ENCODE data around the gene TEX22. TPM values are rescaled to one million over a fixed set of nuclear protein-coding genes. Genes with fewer than 3 reads are reported as not detected.

The TEX22 gene, protein sequence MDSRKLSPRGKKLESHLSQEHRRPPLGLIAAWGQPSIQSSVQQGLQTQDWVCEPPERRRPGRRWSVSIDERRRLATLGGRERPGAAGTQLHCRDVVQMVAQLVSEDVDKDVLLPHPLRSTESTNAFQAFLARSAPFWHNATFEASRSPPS
- total RNA-seq, result 0.07 TPM in 1 of 2 replicates, not detected in the other

DNA sequence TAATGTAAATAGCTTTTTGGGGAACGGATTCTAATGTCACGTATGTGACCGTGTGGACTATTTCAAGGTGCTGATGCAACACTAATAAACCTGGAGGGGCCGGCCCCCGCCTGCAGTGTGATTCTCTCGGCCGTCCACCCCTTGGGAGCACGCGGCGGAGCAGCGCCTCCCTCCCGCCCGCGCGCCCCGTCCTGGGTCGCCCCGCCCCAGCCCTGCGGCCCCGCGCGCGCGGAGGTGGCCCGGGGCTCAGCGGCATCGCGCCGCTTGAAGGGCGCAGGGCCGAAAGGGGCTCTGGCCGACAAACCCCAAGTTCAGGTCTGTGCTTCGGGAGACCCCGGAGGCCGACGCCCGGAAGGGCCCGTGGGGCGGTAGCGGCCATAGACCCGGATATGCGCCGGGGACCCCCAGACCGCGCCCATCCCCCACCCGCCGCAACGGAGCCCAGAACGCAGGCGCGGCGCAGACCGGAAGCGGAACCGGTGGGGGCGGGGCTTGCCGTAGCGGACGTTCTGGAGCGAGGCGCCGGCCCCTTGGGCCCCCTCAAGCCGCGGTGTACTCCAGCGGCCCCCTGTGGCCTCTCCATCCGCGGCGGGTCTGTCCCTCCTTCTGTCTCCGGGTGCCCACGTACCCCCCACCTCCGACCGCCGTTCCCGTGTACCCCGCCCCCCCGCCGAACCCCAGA, at the start of gene TEX22:
TEX22 (plus strand) TSS at position 495 of the 682 bp plus-strand sequence. CDS start 803 bp downstream, outside the sequence.

DNA sequence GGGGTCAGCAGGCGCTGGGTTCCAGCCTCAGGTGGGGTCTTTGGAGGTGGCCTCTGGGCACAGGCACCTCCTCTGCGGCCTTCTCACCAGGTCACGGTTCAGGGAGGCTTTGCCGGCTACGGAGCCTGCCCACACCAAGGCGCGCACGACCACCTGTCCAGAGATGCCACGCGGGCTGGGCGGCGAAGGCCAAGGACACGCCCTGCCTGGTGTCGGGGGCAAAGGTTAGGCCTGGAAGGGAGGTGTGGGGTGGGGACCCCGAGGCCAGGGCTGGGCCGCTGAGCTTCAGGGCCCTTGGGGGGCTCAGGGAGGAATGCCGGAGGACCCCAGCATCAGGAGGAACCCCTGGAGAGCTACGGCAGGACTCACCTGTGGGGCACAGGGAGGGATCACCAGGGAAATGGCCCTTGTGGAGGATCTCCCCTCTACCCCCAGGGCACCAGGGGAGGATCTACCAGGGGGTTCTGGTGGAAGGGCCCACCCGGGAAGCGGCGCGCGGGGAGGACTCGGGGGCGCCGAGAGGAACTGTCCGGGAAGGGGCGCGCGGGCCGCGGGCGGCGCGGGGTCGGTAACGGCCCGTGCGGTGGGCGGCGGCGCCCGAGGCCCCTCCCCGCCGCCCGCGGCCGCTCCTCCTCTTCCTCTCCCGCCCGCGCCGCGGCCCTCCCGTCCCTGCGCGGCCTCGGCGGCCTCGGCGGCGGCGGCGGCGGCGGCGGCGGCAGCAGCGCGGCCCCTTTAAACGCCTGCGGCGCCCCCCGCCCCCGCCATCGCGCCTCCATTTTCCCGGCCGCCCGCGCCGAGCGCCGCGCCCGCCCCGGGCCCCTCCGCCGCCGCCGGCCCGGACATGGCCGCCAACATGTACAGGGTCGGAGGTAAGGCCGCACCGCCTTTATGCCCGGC, 21.1 kb downstream of the TEX22 start, which contains the start of gene MTA1:
MTA1 (plus strand) TSS at position 633 of the 897 bp plus-strand sequence; CDS start at position 842, 209 bp downstream.

Other genes starting within 250 kb of the TEX22 start
- 69.5 and 89.4 TPM in 2 replicates for gene JAG2, start 229.8 kb upstream of the TEX22 start, total RNA-seq
- 24.0 and 24.5 TPM in 2 replicates for gene NUDT14, start 217.2 kb upstream of the TEX22 start, total RNA-seq
- 41.0 and 41.8 TPM in 2 replicates for gene BTBD6, start 150.0 kb upstream of the TEX22 start, total RNA-seq
- 20.2 and 24.8 TPM in 2 replicates for gene BRF1, start 97.5 kb upstream of the TEX22 start, total RNA-seq
- 29.2 and 46.5 TPM in 2 replicates for gene PACS2, start 83.8 kb upstream of the TEX22 start, total RNA-seq
- 30.8 and 50.1 TPM in 2 replicates for gene MTA1, start 21.3 kb downstream of the TEX22 start, total RNA-seq
- gene CRIP2, start 76.3 kb downstream of the TEX22 start, total RNA-seq, result 164 and 186 TPM in 2 replicates
- gene CRIP1, start 88.3 kb downstream of the TEX22 start, total RNA-seq, result 3.9 and 16.0 TPM in 2 replicates
- gene TEDC1, start 92.7 kb downstream of the TEX22 start, total RNA-seq, result 25.2 and 37.2 TPM in 2 replicates
- 3.2 and 4.5 TPM in 2 replicates for gene TMEM121, start 128.0 kb downstream of the TEX22 start, total RNA-seq